MM.1S (cell line): ENCODE data around the gene NGEF.
"Not testable (repeated sequence)": the region's sequence is repeated elsewhere in the genome, so short reads cannot be mapped to it uniquely, and the experiment has no call there.

Experiments used
- DNase-seq: peaks from one replicate; pipeline ENCODE4 v3.0.0-alpha.2; 2015
- H2AFZ ChIP-seq: fragments of 300-600 bp; sonication (generic); 2 replicates; pipeline ENCODE4 v1.6.0; 2016; ENCODE audit warnings: antibody characterized with exemption, low read length
- H3F3A ChIP-seq: fragments of 300-600 bp; sonication (generic); 2 replicates; pipeline ENCODE4 v1.6.1; 2016; ENCODE audit warnings: mild to moderate bottlenecking, antibody characterized with exemption, low read length, moderate library complexity, mixed read lengths; ENCODE audit not compliant: insufficient read depth
- H3K27ac ChIP-seq: fragments of 300-600 bp; sonication (generic); 2 replicates; pipeline ENCODE4 v1.5.1; 2016; ENCODE audit warnings: mild to moderate bottlenecking, low read length
- H3K27me3 ChIP-seq: fragments of 300-600 bp; sonication (generic); replicated peaks from 2 replicates; pipeline ENCODE4 v1.6.0; 2016; ENCODE audit warnings: low read length; ENCODE audit not compliant: insufficient read depth
- H3K36me3 ChIP-seq: fragments of 300-600 bp; sonication (generic); replicated peaks from 2 replicates; pipeline ENCODE4 v1.6.1; 2016; ENCODE audit warnings: mild to moderate bottlenecking, low read length, mixed read lengths; ENCODE audit not compliant: insufficient read depth
- H3K4me1 ChIP-seq: fragments of 300-600 bp; sonication (generic); 2 replicates; pipeline ENCODE4 v1.6.1; 2016; ENCODE audit warnings: low read length, mixed read lengths
- H3K4me2 ChIP-seq: fragments of 300-600 bp; sonication (generic); 2 replicates; pipeline ENCODE4 v1.6.0; 2016; ENCODE audit warnings: low read depth, low read length
- H3K4me3 ChIP-seq: fragments of 300-600 bp; sonication (generic); 2 replicates; pipeline ENCODE4 v1.5.1; 2016; ENCODE audit warnings: low read length, mixed read lengths
- H3K79me2 ChIP-seq: fragments of 300-600 bp; sonication (generic); 2 replicates; pipeline ENCODE4 v1.6.1; 2016; ENCODE audit warnings: mixed run types, low read length, mixed read lengths
- H3K9ac ChIP-seq: fragments of 300-600 bp; sonication (generic); 2 replicates; pipeline ENCODE4 v1.6.1; 2016; ENCODE audit warnings: low read length, mixed read lengths
- H3K9me2 ChIP-seq: fragments of 300-600 bp; sonication (generic); replicated peaks from 2 replicates; pipeline ENCODE4 v1.6.1; 2016; ENCODE audit warnings: mild to moderate bottlenecking, low read length, mixed read lengths; ENCODE audit not compliant: insufficient read depth
- H3K9me3 ChIP-seq: fragments of 300-600 bp; sonication (generic); replicated peaks from 2 replicates; pipeline ENCODE4 v1.6.1; 2016; ENCODE audit warnings: mild to moderate bottlenecking, low read length, mixed read lengths; ENCODE audit not compliant: insufficient read depth
- H4K20me1 ChIP-seq: fragments of 300-600 bp; sonication (generic); 2 replicates; pipeline ENCODE4 v1.6.1; 2016; ENCODE audit warnings: mild to moderate bottlenecking, low read length, moderate library complexity, mixed read lengths; ENCODE audit not compliant: insufficient read depth
- CTCF ChIP-seq: fragments of 300-600 bp; sonication (generic); IDR thresholded peaks from 2 replicates; pipeline ENCODE4 v1.5.1; 2016; ENCODE audit warnings: antibody characterized with exemption, low read length, mixed read lengths
- EZH2 ChIP-seq: fragments of 300-600 bp; sonication (generic); optimal IDR thresholded peaks from 2 replicates; pipeline ENCODE3; 2017; ENCODE audit warnings: low read depth, mild to moderate bottlenecking, antibody characterized with exemption, low read length, mixed read lengths
- EZH2phosphoT487 ChIP-seq: fragments of 300-600 bp; sonication (generic); IDR thresholded peaks from 2 replicates; pipeline ENCODE4 v1.6.1; 2018; ENCODE audit warnings: antibody characterized with exemption, low read length

The NGEF gene

GRCh38 chr2:233021771-233022170 is 8.7 kb upstream of the NGEF start:
- TF ChIP-seq EZH2 = no peak
- TF ChIP-seq EZH2phosphoT487 = no peak
- TF ChIP-seq CTCF = no peak
- Histone ChIP-seq H3K79me2 (no peaks in the 10 kb centered on the region), H3K27me3 (no peaks in the 10 kb centered on the region), H3K9ac (no peak overlapping the region), H2AFZ (no peak overlapping the region), H3K9me2 (no peaks in the 10 kb centered on the region), H4K20me1 (no peaks in the 10 kb centered on the region), H3K4me2 (no peak overlapping the region), H3K36me3 (no peaks in the 10 kb centered on the region), H3K9me3 (no peaks in the 10 kb centered on the region), H3F3A (no peaks in the 10 kb centered on the region), H3K4me1 (no peaks in the 10 kb centered on the region), H3K27ac (no peak overlapping the region), H3K4me3 (no peak overlapping the region)
- DNase-seq = no peak

- no peak overlapping the region for H3K4me2 ChIP-seq
- H3K36me3 ChIP-seq = no peaks in the 10 kb centered on the region
- H3K4me3 ChIP-seq = no peak overlapping the region
- H2AFZ ChIP-seq = no peak overlapping the region
- no peaks in the 10 kb centered on the region for H4K20me1 ChIP-seq
- TF ChIP-seq EZH2phosphoT487 (no peak), CTCF (no peak), EZH2 (no peak)
- H3K27me3 ChIP-seq = no peaks in the 10 kb centered on the region
- no peaks in the 10 kb centered on the region for H3K4me1 ChIP-seq
- no peaks in the 10 kb centered on the region for H3K9me3 ChIP-seq
- no peaks in the 10 kb centered on the region for H3K79me2 ChIP-seq
- no peaks in the 10 kb centered on the region for H3F3A ChIP-seq
- H3K27ac ChIP-seq = no peak overlapping the region
- DNase-seq = no peak
- no peaks in the 10 kb centered on the region for H3K9me2 ChIP-seq
- H3K9ac ChIP-seq = no peak overlapping the region
Measured at GRCh38 chr2:233020454-233020853, 7.4 kb upstream of the NGEF start.

- H3K4me2 ChIP-seq, H3K4me1 ChIP-seq, H3K27ac ChIP-seq, H3K9me3 ChIP-seq, H3K9ac ChIP-seq, H3K9me2 ChIP-seq, DNase-seq, H3K27me3 ChIP-seq, H2AFZ ChIP-seq, H3K79me2 ChIP-seq, H3K4me3 ChIP-seq, H3F3A ChIP-seq, H4K20me1 ChIP-seq, H3K36me3 ChIP-seq: not testable (repeated sequence)
Measured at GRCh38 chr2:233019610-233020009, 6.6 kb upstream of the NGEF start.

- no peak for DNase-seq
- no peak for TF ChIP-seq EZH2
- no peak for TF ChIP-seq CTCF
- TF ChIP-seq EZH2phosphoT487 = no peak
- no peaks in the 10 kb centered on the region for H3K27me3 ChIP-seq
- H3K79me2 ChIP-seq = no peaks in the 10 kb centered on the region
- no peak overlapping the region for H3K9ac ChIP-seq
- no peaks in the 10 kb centered on the region for H3K9me3 ChIP-seq
- H3K9me2 ChIP-seq = no peaks in the 10 kb centered on the region
- no peak overlapping the region for H3K27ac ChIP-seq
- H2AFZ ChIP-seq = no peak overlapping the region
- H4K20me1 ChIP-seq = no peaks in the 10 kb centered on the region
- no peak overlapping the region for H3K4me2 ChIP-seq
- H3K36me3 ChIP-seq = no peaks in the 10 kb centered on the region
- H3F3A ChIP-seq = no peaks in the 10 kb centered on the region
- no peak overlapping the region for H3K4me3 ChIP-seq
- H3K4me1 ChIP-seq = no peaks in the 10 kb centered on the region
Measured at GRCh38 chr2:233017947-233018346, 4.9 kb upstream of the NGEF start.
